CMK (cell line): ENCODE measurements around the gene RNASE8.
A peak's percentile ranks its signal among the peaks of the same experiment; 100 is the strongest.

ENCODE experiments used
- DNase-seq: peaks from one replicate; pipeline ENCODE4 v3.0.0-alpha.2; 2010; ENCODE audit warnings: low read depth

Gene RNASE8

DNA sequence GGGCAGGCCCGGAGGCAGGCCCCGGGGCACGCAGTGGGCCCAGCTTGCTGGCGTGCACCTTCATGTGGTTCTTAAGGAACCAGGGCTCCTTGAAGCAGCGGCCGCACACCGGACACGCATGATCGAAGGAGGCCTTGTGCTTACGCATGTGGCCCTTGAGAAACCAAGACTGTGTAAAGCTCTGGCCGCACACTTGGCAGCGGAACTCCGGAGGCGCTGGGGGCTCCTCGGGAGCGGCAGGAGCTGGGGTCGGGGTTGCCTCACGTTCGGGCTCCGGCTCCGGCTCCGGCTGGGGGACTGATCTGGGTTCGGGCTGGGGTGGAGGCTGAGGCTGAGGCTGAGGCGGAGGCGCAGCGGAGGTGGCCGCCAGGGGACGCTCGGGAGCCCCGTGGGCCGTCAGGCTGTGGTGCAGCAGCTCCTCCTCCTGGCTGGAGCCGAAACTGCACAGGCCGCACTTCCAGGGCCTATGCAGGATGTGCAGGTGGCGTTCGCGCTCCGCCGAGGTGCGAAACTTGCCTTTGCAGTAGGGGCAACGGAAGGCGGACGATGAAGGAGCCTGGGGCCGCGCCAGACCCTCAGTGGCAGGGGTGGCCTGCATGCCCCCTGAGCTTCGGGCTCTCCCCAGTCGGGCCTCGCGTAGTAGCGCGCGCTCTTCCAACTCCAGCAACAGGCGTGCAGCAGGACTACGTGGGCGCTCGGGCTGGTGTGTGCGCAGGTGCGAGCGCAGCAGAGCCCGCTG, 34.8 kb downstream of the RNASE8 start:
- no peak for DNase-seq

DNA sequence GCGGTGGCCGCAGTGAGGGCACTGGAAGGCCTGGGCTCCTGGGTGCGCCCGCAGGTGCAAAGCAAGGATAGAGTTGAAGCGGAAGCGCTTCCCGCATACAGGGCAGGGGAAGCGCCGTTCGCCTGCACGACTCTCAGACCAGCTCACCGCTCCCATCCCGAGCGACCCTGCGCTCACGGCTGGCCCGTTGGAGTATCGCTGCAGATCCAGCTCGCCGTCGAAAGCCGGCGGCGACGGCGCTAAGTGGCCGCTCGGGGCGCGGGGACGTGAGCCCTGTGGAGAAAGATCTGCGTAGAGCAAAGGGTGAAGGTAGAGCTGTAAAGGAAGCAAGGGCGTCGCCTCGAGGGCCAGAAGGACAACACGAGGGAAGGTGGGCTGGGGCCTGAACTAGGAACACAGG, 35.4 kb downstream of the RNASE8 start:
- DNase-seq: no peak

DNA sequence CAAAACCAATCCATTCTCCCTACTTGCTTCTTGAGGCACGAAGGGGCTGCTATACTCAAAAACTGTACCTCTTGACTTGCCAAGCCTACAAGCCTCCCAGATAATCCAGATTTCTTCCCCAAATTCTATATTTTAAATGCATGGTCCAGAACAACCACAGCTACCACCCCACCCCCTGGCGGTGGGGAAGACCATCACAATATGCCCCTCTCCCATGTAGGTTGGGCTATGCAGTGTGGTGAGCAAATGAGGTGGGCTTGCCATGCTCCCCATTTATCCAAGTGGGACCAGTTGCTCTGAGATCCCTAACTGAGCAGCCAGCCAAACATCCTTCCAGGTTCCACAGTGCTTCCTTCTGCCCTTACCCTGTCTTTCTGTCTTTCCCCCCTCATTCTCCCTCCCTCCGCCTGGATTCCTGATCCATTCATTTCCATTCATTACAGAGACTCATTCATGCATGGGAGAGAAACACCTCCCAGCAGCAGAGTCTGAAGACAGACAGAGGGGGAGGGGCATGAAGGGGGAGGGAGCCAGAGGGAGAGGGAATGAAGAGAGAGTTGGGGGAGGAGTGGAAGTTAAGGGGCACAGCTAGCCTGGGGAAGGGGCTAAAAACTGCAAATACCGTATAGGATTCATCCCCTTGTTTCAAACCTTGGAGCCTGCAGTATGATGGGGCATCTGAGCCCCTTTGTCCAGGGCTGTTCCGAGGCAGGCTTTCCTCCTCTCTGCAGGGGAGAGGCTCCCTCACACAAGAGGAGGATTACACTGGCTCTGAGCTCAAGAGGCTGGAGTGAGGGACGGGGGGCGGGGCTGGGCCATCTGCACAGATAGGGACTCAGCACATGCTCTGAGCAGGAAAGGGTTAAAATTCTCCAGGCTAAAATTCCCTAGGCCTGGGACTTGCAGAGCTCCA, 36.4 kb downstream of the RNASE8 start:
- no peak for DNase-seq

DNA sequence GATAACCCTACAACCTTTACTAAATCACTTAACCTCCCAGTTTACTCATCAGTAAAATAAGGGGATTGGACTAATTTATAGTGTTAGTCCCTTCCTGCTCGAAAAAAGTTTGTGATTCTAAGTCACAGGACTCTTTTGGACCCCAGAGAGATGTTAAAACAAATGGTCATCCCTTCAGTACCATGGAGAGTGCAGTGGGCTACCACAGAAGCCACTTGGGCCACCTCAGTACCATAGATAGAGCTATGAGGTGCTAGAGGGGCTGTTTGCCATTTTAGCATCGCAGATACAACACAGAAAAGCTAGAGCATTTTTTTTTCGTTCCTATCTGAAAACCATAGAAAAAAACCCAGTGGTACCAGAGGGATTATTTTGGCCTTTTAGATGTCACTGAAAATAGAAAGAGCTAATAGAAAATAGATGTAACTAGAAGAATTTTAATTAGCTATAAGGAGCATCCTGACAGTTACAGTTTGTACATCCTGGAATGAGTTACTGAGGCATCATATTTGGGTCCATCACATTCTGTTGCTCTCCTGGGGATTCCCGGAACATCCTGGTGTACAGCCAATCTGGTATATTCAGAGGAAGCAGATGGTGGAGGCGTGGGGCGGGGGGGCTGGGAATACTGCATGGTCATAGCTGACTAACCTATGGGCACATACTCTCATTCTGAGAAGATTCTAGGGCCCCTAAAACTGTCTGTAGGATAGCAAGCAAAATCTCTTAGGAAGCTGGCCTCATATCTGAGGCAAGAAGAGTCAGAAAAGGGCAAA, 38.0 kb downstream of the RNASE8 start:
- no peak for DNase-seq

DNA sequence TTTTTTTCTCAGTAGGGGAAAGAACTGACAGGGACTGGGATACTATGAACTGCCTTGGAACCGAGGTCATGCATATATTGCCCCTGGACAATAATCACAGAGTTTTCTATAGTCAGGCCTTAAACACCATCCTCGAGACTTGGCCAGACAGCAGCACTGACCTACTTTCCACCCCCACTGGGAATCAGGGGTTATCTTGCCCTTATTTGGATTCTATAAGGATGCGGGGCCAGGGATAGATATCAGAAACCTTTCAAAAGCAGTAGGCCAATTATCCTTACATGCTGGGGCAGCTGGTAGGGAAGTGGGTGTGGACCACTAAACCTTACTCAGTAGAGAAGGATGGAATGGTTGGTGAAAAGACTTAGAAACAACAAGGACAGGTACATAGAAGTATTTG, 38.8 kb downstream of the RNASE8 start:
- DNase-seq: no peak

DNA sequence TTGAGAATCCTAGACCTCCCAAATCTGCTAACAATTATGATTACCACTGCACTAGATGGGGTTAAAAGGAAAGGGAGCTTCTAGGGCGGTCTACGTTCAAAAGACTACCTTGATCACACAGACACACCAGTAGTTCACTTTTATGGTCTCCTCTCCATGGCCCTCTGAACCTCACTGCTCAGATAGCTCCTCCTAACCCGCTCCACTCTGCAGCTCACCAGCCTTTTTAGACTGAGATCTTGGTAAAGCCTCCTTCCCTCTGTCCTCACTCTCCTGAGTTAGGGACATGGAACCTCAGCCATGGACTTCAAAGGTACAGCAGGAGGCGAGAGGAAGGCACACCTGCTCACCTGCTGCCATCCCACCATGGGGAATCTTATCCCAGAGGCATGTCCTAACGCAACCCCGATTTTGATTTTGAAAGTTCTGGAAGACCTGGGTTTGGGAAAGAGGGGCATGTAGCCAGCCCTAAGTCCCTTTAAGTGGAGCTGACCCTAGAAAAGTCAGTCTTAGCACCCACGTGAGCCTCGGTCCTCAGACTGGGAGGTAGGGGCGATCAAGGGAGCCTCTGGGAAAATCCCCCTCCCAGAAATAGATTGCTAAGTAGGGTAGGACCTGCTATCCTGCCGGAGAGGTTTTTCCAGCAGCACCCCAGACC, 39.5 kb downstream of the RNASE8 start:
- DNase-seq: no peak

DNA sequence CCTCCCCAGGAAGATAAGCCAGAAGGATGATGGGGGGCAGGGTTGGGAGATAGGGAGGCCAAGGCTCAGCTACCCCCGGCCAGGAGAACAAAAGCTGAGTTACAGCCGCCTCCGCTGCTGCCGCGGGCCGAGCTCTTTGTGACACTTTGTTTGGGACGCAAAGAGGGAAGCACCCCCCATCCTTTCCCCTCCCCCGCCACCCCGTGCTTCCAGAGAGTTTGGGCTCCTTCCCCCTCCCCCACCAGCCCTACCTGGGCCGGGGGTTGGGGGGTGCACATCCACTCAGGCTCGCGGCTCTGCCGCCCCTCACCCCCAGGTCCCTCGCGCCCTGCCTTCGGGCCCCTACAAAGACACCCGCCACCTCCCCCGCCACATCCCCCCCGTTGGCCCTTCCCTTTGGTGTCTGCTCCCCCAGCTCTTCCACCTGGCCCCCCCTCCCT, 40.0 kb downstream of the RNASE8 start:
- DNase-seq: no peak

DNA sequence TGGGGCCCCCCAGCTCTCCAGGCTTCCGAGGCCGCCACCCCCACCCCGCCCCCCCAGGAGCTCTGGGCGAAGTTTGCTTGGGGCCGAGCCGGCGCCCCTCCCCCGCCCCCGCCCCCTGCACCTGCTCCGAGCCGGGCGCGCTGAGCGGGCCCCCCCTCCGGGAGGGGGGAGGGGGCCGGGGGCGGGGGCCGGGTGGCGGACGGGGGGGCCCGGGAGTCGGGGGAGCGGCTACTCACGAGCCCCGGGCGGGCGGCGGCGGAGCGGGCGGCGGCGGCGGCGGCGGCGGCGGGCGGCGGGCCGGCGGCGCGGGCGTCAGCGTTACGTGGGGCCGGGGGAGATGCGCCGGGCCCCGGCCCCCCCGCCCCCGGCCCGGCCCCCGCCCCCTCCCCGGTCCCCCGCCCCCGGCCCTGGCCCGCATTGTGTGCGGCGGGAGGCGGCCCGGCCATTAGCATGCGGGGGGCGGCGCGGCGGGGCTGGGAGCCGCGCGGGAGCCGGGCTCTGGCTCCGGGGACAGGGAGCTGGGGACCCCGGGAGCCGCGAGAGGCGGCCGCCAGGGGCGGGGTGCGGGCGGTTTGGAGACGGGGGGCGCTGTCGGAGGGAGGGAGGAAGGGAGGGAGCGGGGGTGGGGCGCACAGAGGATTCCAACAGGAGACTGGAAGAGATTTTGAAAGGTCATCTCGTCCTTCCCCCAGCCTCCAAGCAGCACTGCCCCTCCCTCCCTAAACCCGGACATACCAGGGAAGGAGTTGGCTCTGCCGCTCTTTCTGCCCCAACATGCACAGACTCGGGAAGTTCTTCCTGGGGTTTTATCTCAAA, 40.7 kb downstream of the RNASE8 start, which contains the start of gene ZNF219:
Gene ZNF219, minus strand, starts transcription at position 580 of the 816 bp plus-strand sequence. CDS start 5,064 bp downstream, outside the sequence.
- peak; percentile 30 for DNase-seq

DNA sequence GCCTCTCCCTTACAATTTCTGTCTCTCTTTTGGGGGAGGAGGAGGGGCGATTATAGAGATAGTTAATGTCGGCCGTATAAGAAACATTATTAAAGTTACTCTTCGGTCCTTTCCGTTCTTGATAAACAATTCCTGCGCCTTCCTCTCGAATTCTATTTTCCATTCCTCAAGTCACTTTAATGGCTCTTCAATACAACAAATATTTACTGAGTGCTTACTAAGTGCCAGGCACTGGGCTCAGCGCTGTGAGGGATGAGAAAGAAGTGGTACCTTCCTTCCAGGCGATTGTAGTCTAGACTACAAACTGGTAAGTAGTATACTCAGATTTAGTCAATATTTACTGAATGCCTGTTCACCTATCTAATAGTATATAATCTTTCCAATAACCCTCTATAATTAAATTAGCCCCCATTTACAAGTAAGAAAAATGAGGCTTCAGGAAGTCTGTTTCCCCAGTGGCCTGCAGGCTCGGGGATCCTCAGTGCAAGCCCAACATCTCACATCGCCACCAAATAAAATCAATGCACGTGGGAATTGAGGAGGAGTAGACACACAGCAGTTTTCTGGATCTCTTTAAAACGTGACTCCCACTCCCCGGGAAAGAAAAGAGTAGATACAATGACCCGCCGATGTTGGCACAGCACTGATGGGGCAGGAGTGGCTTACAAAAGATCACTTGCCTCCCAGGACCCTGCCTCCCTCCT, 41.4 kb downstream of the RNASE8 start:
- DNase-seq: no peak

DNA sequence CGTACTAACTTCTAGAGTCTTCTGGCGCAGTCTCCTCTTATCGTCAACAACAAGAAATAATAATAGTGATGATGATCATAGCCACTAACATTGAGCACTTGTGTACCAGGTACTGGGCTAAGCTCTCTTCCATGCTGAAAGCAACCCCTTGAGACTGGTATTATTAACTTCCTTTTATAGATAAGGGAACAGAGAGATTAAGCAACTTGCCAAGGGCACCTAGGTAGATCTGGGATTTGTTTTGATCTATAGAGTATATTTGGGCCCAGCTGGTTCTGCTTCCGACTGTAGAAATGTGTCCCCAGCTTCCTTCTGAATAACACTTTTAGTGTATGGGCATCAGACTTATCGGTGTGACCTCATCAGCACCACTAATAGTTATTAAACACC, 42.0 kb downstream of the RNASE8 start:
- DNase-seq: no peak

DNA sequence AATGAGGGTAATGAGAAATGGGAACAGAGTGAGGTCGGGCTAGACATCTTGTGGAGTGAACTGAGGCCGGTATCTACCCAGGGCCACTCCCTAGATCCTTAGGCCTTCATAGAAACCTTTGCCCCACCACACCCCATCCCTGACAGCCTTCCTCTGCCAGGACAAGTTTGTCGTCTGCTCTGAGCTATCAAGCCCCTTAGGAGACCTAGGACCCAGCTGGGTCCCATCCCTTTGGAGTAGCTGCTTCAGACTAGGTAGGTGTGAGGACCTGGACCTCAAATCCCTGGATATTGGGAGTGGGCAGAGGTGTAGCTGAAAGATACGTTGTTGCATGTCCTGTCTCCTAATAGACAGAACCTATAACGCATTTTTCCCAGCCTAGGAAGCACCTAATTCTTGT, 43.3 kb downstream of the RNASE8 start, which contains the start of gene TMEM253:
Gene TMEM253, plus strand, starts transcription at position 136 of the 400 bp plus-strand sequence. CDS start 278 bp downstream, outside the sequence.
- DNase-seq: no peak

DNA sequence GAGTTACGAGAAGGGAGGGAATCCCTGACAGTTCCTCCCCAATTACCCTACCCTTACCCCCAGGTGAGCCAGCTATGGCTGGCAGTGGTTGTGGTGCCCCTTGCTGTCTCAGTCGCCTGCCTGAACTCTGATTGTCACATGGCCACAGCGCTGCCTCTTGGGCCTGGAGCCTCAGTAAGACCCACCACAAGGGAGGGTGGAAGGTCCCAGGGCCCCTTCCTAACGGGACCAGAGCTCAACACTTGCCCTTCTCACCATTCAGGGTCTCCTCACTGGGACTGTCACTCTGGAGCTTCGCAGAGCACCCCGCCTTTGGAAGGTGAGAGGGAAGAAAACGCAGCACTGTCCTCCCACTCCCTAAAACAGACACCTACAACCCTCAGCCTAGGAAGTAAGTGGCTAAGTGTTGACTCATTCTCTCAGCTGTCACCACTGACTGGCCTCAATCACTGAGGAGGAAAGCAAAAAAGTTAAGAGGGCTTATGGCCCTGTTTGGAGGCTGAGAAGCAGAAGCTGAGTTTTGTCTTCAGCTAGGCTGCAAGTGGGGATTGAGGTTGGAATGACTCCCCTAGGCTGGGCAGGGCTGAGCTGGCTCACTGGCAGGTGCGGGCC, 44.3 kb downstream of the RNASE8 start:
- no peak for DNase-seq

DNA sequence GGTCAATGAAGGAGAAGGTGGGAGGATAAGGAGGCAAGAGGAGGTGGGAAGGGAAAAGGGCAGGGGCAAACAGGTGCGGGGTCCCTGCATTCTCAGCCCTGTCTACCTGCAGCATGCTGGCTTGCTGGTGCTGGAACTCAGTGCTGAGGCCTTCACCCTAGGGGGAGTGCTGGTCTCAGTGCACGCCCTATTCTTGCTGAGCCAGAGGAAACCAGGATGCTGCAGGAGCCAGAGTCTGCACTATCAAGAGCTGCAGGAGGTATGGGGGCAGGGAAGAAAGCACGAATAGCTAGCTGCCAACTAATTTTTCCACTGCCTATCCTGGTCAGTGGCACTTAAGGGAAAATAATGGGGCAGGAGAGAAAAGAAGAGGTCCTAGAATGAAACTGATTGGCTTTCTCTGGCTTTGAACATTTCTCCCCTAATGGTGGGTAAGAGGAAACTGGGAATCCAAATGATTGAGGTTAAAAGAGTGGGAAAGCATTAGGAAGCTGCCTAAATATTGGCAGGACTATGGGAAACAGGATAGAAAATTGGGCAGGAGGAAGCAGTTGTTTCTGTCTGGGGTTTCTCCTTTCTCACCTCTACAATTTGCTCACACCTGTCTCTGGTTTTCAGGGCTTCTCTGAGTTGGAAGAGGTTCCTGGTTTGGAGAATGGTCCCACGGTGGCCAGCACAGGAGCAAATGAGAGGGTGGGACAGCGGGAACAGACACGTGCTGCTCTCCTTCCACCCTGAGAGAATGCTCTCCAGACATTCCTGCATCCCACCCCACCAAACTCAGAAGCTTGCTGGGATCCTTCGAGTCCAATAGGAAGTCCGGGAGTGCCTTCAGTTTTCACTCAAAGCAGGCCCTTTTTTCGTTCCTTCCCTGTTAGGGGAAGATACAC, 45.1 kb downstream of the RNASE8 start:
- DNase-seq: no peak

DNA sequence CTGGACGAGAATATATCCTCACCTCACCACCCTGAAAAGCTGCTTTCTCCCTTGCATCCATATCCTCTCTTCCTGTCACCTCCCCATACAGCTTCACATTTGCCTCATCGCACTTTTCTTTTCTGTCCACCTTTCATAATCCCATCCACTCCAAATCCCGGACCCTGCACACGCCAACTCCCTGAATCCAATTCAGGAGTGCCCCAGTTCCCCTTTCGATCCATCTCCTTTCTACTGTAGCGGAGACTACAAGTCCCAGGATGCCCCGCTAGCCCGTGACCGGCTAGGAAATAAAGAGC, 45.7 kb downstream of the RNASE8 start:
- DNase-seq: no peak

DNA sequence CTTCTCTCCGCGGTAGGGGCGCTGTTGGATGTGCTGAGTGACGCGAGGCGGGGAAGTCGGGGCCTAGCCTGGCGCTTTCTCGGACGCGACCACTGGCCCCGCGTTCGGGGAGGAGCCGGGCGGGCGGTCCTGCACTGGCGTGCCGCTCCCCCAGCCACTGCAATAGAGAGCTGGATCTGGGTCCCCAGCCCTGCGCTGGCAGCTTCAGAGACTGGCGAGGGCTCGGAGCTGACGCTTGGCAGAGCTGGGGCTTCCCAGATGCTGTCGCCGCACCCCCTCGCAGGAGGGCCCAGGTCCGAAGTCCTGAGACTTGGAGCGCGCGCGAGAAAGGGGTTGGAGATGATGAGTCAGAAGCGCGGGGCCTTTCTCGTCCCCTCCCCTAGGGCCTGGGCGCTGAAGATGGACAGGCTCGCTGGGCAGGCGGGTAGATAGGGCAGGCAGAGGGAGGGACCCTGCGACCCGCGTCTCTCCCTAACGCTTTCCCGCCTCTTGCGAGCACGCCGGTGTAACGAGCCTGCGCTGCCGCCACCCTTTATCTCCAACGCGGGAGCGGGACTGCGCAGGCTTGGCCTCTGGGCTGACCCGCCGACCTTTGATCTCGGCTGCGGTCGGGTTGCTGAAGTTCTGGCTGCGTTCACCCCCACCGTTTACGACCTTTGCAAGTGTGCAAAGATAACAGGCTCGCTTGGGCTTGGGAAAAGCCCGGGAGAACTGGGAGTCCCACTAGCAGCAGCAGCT, 46.3 kb downstream of the RNASE8 start:
- DNase-seq: peak; percentile 85

DNA sequence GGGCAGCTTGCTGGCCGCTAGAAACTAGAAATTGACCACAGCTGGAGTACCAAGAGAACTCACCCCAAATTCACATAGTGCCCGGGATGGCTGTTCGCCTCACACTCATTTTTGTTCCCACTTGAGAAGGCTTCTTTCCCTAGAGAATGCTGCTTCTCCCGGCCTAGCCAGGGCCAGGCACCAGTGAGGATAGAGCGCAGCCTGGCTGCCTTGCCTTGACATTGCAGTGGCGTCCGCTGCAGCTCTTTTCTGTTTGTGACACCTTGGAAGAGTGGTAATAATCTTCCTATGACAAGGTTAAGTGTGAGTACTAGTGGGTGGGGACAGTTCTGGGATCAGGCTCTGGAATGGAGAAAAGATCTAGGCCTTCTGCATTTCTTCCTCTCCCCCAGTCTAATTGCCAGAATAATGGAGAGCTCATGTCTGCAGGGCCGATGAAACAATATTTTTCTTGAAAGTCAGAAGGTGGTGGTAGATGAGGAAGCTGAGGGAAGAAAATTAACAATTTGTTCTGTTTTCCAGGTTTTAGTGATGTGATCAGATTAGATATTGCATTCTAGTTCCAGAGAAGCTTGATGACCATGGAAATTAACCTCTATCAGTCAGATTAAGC, 46.9 kb downstream of the RNASE8 start:
- DNase-seq: peak; percentile 27

DNA sequence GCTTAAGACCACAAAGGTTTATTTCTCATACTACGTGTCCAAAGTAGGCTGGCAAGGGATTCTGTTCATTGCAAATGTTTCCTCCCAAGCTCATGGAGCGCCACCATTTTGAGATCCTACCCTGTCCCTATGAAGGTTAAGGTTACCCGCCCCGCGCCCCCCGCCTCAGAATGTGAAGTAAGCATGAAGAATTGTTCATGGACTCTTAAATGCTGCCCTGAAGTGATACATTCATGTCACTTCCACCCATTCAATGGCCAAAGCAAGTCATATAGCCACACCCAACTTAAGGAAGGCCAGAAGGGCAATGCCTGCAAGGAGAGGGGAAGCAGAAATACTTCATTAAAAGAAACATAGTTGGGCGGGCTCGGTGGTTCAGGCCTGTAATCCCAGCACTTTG, 47.5 kb downstream of the RNASE8 start:
- no peak for DNase-seq

DNA sequence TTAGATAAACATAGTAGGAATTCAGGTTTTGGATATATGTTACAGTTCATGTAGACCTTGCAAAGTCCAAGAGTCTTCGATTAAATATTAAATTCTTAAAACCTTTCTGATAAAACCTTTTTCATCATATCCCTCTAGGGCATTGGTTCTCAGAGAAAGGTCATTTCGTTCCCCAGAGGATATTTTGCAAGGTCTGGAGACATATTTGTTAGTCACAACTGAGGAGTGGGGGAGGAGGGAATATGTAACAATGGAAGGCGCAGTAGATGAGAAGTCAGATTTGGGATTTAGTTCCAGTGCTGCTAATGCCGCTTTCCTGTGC, 48.5 kb downstream of the RNASE8 start:
- DNase-seq: no peak
